HepG2 (cell line): Measurements from ENCODE around the gene CIROP. TPM values are rescaled to one million over a fixed set of nuclear protein-coding genes. Genes with fewer than 3 reads are reported as not detected.
A peak's percentile ranks its signal among the peaks of the same experiment; 100 is the strongest.

Experiments used
- ADNP ChIP-seq: sonication (generic); formaldehyde crosslinking; IDR thresholded peaks from 2 replicates; pipeline ENCODE4 v1.4.0; 2020; ENCODE audit warnings: missing genetic modification reagents
- BORCS8-MEF2B ChIP-seq: sonication (generic); formaldehyde crosslinking; IDR thresholded peaks from 2 replicates; pipeline ENCODE4 v1.8.0; 2022; ENCODE audit warnings: mild to moderate bottlenecking, missing genetic modification reagents
- FOXA3 ChIP-seq: IDR thresholded peaks from 2 replicates; pipeline ENCODE4 v1.6.1; 2016; ENCODE audit warnings: missing genetic modification reagents, missing compliant biosample characterization
- GFI1 ChIP-seq: sonication (generic); formaldehyde crosslinking; IDR thresholded peaks from 2 replicates; pipeline ENCODE4 v1.5.0; 2020; ENCODE audit warnings: missing genetic modification reagents, mild to moderate bottlenecking, borderline replicate concordance
- HDAC2 ChIP-seq: sonication (generic); formaldehyde crosslinking; IDR thresholded peaks from 2 replicates; pipeline ENCODE4 v1.4.0; 2020; ENCODE audit warnings: missing genetic modification reagents
- HNRNPH1 ChIP-seq: fragments of 200-400 bp; formaldehyde crosslinking; optimal IDR thresholded peaks from 2 replicates; pipeline ENCODE3; 2017; ENCODE audit warnings: mild to moderate bottlenecking, low read depth, low read length
- KDM3A ChIP-seq: IDR thresholded peaks from 2 replicates; pipeline ENCODE4 v1.6.1; 2018; ENCODE audit warnings: low read depth, missing compliant biosample characterization
- MED13 ChIP-seq: sonication (generic); formaldehyde crosslinking; IDR thresholded peaks from 2 replicates; pipeline ENCODE4 v1.5.0; 2020; ENCODE audit warnings: missing genetic modification reagents
- MEF2D ChIP-seq: sonication (generic); formaldehyde crosslinking; IDR thresholded peaks from 2 replicates; pipeline ENCODE4 v1.5.1; 2020; ENCODE audit warnings: mild to moderate bottlenecking, missing genetic modification reagents
- MTA1 ChIP-seq: sonication (generic); formaldehyde crosslinking; IDR thresholded peaks from 2 replicates; pipeline ENCODE4 v1.4.0; 2020; ENCODE audit warnings: missing genetic modification reagents, mild to moderate bottlenecking, borderline replicate concordance
- NFE2L1 ChIP-seq: sonication (generic); formaldehyde crosslinking; IDR thresholded peaks from 2 replicates; pipeline ENCODE4 v1.4.0; 2020; ENCODE audit warnings: missing genetic modification reagents, mild to moderate bottlenecking, borderline replicate concordance
- RBM39 ChIP-seq: fragments of 200-400 bp; formaldehyde crosslinking; IDR thresholded peaks from one replicate; pipeline ENCODE4 v1.6.1; 2018; ENCODE audit warnings: antibody characterized with exemption, mild to moderate bottlenecking, low read depth, low read length; ENCODE audit not compliant: poor library complexity, severe bottlenecking
- RXRB ChIP-seq: IDR thresholded peaks from 2 replicates; pipeline ENCODE4 v1.6.1; 2016; ENCODE audit warnings: borderline replicate concordance, missing genetic modification reagents, missing compliant biosample characterization
- SP5 ChIP-seq: IDR thresholded peaks from 2 replicates; pipeline ENCODE4 v1.6.1; 2016; ENCODE audit warnings: low read depth, borderline replicate concordance
- SRY ChIP-seq: sonication (generic); formaldehyde crosslinking; IDR thresholded peaks from 2 replicates; pipeline ENCODE4 v1.8.0; 2022; ENCODE audit warnings: mild to moderate bottlenecking, missing genetic modification reagents
- TIGD3 ChIP-seq: sonication (generic); formaldehyde crosslinking; IDR thresholded peaks from 2 replicates; pipeline ENCODE4 v1.5.1; 2020; ENCODE audit warnings: mild to moderate bottlenecking, missing genetic modification reagents, borderline replicate concordance
- U2AF2 ChIP-seq: fragments of 200-400 bp; formaldehyde crosslinking; IDR thresholded peaks from 2 replicates; pipeline ENCODE4 v1.6.1; 2017; ENCODE audit warnings: low read depth, mild to moderate bottlenecking, low read length
- ZBTB14 ChIP-seq: sonication (generic); formaldehyde crosslinking; IDR thresholded peaks from 2 replicates; pipeline ENCODE4 v1.4.0; 2020; ENCODE audit warnings: missing genetic modification reagents
- ZBTB3 ChIP-seq: sonication (generic); formaldehyde crosslinking; IDR thresholded peaks from 2 replicates; pipeline ENCODE4 v1.4.0; 2020; ENCODE audit warnings: low read depth, mild to moderate bottlenecking, moderate library complexity, missing genetic modification reagents, borderline replicate concordance
- ZFP1 ChIP-seq: IDR thresholded peaks from 2 replicates; pipeline ENCODE4 v1.6.1; 2016
- ZNF124 ChIP-seq: sonication (generic); formaldehyde crosslinking; IDR thresholded peaks from 2 replicates; pipeline ENCODE4 v1.4.0; 2020; ENCODE audit warnings: missing genetic modification reagents
- ZNF180 ChIP-seq: sonication (generic); formaldehyde crosslinking; IDR thresholded peaks from 2 replicates; pipeline ENCODE4 v1.4.0; 2020; ENCODE audit warnings: low read depth, missing genetic modification reagents, borderline replicate concordance
- ZNF335 ChIP-seq: sonication (generic); formaldehyde crosslinking; IDR thresholded peaks from 2 replicates; pipeline ENCODE4 v1.4.0; 2020; ENCODE audit warnings: missing genetic modification reagents
- ZNF768 ChIP-seq: sonication (generic); formaldehyde crosslinking; IDR thresholded peaks from 2 replicates; pipeline ENCODE4 v1.4.0; 2020; ENCODE audit warnings: missing genetic modification reagents
- ZSCAN22 ChIP-seq: sonication (generic); formaldehyde crosslinking; IDR thresholded peaks from 2 replicates; pipeline ENCODE4 v1.4.0; 2020; ENCODE audit warnings: mild to moderate bottlenecking, missing genetic modification reagents
- ZSCAN31 ChIP-seq: sonication (generic); formaldehyde crosslinking; IDR thresholded peaks from 2 replicates; pipeline ENCODE4 v1.5.0; 2020; ENCODE audit warnings: low read depth, mild to moderate bottlenecking, missing genetic modification reagents
- polyA plus RNA-seq, 8 experiments: library from polyadenylated mRNA; depleted of rRNA in 3 of 8; stranded (reverse) in 7 of 8; unstranded in 1 of 8; fragments of >200 nt; fragmentation: Illumina TruSeq in 4 of 8; extraction: Trizol in 4 of 8; gene quantifications; 2 replicates each; pipeline versions ENCODE4 v1.2.1 to v1.2.3, GENCODE V29; 2011 to 2016; ENCODE audit warnings: low read depth in 4 of 8, missing spikeins in 1 of 8, mixed read lengths in 1 of 8; ENCODE audit not compliant: insufficient read depth in 1 of 8
- total RNA-seq, 5 experiments: library from RNA; depleted of rRNA; stranded (reverse); fragments of >200 nt; fragmentation: Illumina TruSeq; extraction: Trizol; gene quantifications; 2 replicates each; pipeline ENCODE4 v1.2.3, GENCODE V29; 2016; ENCODE audit warnings: low read depth in 1 of 5
- TF ChIP-seq, protein P1 (sequence below): sonication (generic); formaldehyde crosslinking; IDR thresholded peaks from 2 replicates; pipeline ENCODE4 v1.5.0; 2020; ENCODE audit warnings: mild to moderate bottlenecking, missing genetic modification reagents, borderline replicate concordance

Gene CIROP
- total and polyA plus RNA-seq, 2 of the 13 experiments (the other 11 are each of a cell fraction or from before 2014, with no cell fraction given) = 0.07 TPM; not detected in 1

DNA sequence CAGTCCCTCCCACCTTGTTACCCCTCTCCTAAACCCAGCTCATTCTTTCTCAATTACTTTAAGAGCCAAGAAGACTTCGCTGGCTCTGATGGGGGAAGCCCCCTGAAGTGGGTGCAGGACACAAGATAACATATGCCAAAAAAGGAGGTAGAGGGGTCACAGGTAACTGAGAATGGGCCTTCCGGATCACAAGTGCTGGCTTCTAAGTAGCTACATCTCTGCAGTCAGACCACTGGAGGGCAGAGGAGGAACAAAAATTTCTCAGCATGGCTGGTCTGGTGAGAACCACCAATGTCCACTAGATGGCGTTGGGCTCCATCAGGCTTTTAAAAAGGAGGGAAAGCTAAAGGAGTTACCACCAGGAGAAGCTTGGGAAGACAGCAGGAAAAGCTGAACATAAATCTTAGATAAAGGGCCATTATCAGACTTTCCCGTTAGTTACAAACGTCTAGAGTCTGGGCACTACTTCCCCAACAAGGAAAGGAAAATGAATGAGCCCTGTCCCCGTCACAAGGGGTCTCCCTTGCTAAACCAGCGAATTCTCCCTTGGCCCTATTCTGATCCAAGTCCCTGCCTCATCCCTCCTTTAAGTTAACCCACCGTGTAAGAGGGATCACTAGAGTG lies 35.9 kb downstream of the CIROP start (continued):
- peak; percentile 90; the same call in 1 of the 2 replicates for TF ChIP-seq ZNF124 (CRISPR knock-in tag)
- TF ChIP-seq MTA1 (CRISPR knock-in tag) = no peak
- TF ChIP-seq ZSCAN22 (CRISPR knock-in tag) = no peak
- no peak for TF ChIP-seq U2AF2
- peak; percentile 74 for TF ChIP-seq RXRB (CRISPR knock-in tag)
- TF ChIP-seq ZBTB3 = 0 out of 2 replicates have a peak, but pooled peaks have one; percentile 43
- TF ChIP-seq, protein P1, sequence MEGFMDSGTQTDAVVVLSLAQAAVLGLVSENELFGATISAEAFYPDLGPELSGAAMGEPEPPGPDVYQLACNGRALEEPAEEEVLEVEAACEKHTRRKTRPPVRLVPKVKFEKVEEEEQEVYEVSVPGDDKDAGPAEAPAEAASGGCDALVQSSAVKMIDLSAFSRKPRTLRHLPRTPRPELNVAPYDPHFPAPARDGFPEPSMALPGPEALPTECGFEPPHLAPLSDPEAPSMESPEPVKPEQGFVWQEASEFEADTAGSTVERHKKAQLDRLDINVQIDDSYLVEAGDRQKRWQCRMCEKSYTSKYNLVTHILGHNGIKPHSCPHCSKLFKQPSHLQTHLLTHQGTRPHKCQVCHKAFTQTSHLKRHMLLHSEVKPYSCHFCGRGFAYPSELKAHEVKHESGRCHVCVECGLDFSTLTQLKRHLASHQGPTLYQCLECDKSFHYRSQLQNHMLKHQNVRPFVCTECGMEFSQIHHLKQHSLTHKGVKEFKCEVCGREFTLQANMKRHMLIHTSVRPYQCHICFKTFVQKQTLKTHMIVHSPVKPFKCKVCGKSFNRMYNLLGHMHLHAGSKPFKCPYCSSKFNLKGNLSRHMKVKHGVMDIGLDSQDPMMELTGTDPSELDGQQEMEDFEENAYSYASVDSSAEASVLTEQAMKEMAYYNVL = peak; percentile 35; the same call in 1 of the 2 replicates
- peak; percentile 88 for TF ChIP-seq HNRNPH1
- peak; percentile 87; the same call in 1 of the 2 replicates for TF ChIP-seq ZSCAN31 (CRISPR knock-in tag)
- peak; percentile 60; the same call in 1 of the 2 replicates for TF ChIP-seq HDAC2
- no peak for TF ChIP-seq ZNF180 (CRISPR knock-in tag)
- TF ChIP-seq FOXA3 (CRISPR knock-in tag) = peak; percentile 43; the same call in 1 of the 2 replicates
- peak; percentile 48; the same call in 1 of the 2 replicates for TF ChIP-seq ZNF335 (CRISPR knock-in tag)
- TF ChIP-seq TIGD3 = 0 out of 2 replicates have a peak, but pooled peaks have one; percentile 49
- peak; percentile 61; the same call in 1 of the 2 replicates for TF ChIP-seq ZFP1 (CRISPR knock-in tag)
- no peak for TF ChIP-seq SP5 (CRISPR knock-in tag)
- TF ChIP-seq SRY = no peak
- TF ChIP-seq RBM39 = no peak
- peak; percentile 31; the same call in 1 of the 2 replicates for TF ChIP-seq GFI1 (CRISPR knock-in tag)
- no peak for TF ChIP-seq ADNP (CRISPR knock-in tag)
- no peak; the same call in 1 of the 2 replicates for TF ChIP-seq ZNF768 (CRISPR knock-in tag)
- TF ChIP-seq KDM3A (CRISPR knock-in tag) = peak; percentile 89; the same call in 1 of the 2 replicates
- no peak for TF ChIP-seq MED13 (CRISPR knock-in tag)
- TF ChIP-seq BORCS8-MEF2B (CRISPR knock-in tag) = peak; percentile 81
- peak; percentile 22; the same call in 1 of the 2 replicates for TF ChIP-seq MEF2D (CRISPR knock-in tag)
- no peak for TF ChIP-seq NFE2L1 (CRISPR knock-in tag)
- TF ChIP-seq ZBTB14 = no peak
